ENCODE data around the gene HCN4. TPM values are rescaled to one million over a fixed set of nuclear protein-coding genes. Genes with fewer than 3 reads are reported as not detected.

The HCN4 gene
- total and polyA plus RNA-seq, 4 experiments from 2014 or later: not detected

DNA sequence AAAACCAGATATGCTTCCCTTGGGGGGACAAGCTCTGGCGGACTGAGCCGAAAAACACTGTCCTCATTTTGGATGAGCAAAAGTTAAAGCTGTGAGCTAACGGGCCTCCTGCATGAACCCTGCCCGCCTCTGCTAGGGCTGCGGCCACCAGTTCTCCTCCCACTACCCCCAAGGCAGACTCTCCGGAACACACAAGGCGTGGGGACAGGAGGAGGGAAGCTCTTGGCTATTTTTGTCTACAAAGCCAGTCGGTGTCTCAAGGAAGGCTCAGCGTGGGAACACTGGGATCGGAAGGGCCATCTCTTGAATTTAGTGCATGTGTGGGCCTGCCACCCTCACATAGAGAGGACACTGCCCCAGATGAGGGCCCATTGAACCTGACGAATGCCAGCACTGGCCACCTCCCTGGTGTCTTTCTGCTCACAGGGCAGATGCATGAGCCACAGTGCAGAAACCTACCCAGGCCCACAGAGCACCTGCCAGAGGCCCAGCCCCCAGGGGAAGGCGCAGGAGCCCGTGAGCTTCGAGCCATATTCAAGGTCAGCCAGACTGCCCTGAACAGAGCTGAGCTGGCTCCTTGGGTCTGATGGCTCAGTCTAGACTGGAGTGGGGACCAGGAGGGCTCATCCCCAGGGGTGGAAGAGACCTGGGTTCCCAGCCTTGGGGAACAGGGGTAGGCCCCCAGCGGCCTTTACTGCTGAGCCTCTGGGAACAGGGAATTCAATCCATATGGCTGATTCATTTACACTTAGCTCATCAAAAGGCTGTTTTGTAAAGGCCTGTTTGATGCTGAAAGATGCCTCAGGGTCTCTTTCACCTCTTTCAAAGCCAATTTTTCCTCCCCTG lies 38.3 kb downstream of the HCN4 start:
- intact Hi-C loops (cut with micrococcal nuclease): no loop called here
- Histone ChIP-seq H3K4me1 (ENCODE audit: insufficient read depth, low read length) (no peaks in the 10 kb centered on the region), H3K4me3 (ENCODE audit: low read length in 2 of 2) (no peak overlapping the region), H3K27ac (ENCODE audit: low read depth, low read length) (no peak overlapping the region), H3K36me3 (ENCODE audit: insufficient read depth, low read length) (no peaks in the 10 kb centered on the region), H3K9me3 (ENCODE audit: control insufficient read depth in 1 of 2, low read length in 2 of 2) (no peaks in the 10 kb centered on the region), H3K27me3 (ENCODE audit: insufficient read depth, low read length) (no peaks in the 10 kb centered on the region)
- POLR2A ChIA-PET (ENCODE audit: partially characterized antibody): no interaction called here
- no peak overlapping the region for H3K4me3 Mint-ChIP-seq
- no peak for DNase-seq
- no peaks in the 10 kb centered on the region for H3K9me3 Mint-ChIP-seq
- peak overlapping the region in 1 of 7 donors; percentile 60 for H3K27ac Mint-ChIP-seq
- CTCF ChIA-PET (ENCODE audit: partially characterized antibody): no interaction called here
- peaks cover 0 to 2% of the 10 kb centered on the region in 2 donors for H3K27me3 Mint-ChIP-seq
- peaks cover 0 to 6% (median under 1%) of the 10 kb centered on the region in 4 donors for H3K4me1 Mint-ChIP-seq
- no peaks in the 10 kb centered on the region for H3K36me3 Mint-ChIP-seq

DNA sequence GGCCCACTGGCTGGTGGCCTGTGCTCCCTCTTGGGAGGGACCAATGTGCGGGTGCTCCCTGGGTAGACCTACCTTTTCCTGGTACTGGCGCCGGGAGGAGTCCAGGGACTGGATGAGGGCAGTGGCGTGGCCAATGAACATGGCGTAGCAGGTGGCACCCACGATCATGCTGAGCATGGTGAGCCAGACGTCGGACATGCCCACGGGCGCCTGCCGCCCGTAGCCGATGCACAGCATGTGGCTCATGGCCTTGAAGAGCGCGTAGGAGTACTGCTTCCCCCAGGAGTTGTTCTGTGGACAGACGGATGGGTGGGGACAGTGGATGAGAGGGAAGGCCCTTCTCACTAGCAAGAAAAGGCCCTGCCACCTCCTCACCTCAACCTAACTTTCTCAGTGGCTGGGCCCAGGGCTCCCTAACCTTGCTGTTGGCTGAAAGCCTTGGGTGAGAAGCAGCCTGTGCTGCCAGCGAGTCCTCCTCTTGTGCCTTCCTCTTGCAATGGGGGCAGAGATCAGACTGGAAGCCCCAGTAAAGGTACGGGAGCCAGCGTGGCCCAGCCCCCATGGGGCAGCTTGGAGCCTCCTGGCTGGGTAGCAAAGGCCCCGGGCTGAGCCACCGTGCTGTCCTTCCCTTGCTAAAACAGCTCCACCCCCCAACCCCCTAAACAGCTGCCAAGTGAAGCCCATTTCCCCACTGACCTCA lies 39.1 kb downstream of the HCN4 start:
- intact Hi-C loops (cut with micrococcal nuclease): no loop called here
- Mint-ChIP-seq H3K4me3 (no peak overlapping the region), H3K9me3 (no peaks in the 10 kb centered on the region), H3K27me3 (peaks cover 2% of the 10 kb centered on the region in 2 donors), H3K4me1 (peaks cover 0 to 6% (median under 1%) of the 10 kb centered on the region in 4 donors), H3K27ac (no peak overlapping the region), H3K36me3 (no peaks in the 10 kb centered on the region)
- H3K27me3 ChIP-seq (ENCODE audit: insufficient read depth, low read length): no peaks in the 10 kb centered on the region
- no peaks in the 10 kb centered on the region for H3K4me1 ChIP-seq (ENCODE audit: insufficient read depth, low read length)
- H3K4me3 ChIP-seq (ENCODE audit: low read length in 2 of 2): no peak overlapping the region
- no peaks in the 10 kb centered on the region for H3K36me3 ChIP-seq (ENCODE audit: insufficient read depth, low read length)
- ChIA-PET POLR2A (ENCODE audit: partially characterized antibody) (no interaction called here), CTCF (ENCODE audit: partially characterized antibody) (no interaction called here)
- no peak overlapping the region for H3K27ac ChIP-seq (ENCODE audit: low read depth, low read length)
- no peaks in the 10 kb centered on the region for H3K9me3 ChIP-seq (ENCODE audit: control insufficient read depth in 1 of 2, low read length in 2 of 2)
- DNase-seq: no peak

DNA sequence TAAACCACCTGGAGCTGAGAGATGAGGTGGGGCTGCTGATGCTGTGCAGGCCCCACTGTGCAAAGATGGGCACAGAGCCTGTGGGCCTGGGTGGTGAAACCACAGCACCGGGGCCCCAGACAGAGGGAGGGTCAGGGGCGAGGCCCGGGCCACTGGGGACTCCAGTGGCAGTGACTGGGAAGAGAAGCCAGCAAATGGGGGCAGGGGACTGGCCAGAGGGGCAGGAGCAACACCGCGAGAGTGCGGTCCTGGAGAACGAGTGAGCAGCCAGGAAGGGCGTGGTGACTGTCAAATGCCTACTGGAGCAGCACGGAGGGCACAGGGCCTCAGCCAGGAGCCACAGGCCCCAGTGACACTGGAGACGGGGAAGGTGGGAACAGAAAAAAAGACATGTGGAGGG lies 39.8 kb downstream of the HCN4 start:
- no peak for DNase-seq
- CTCF ChIA-PET (ENCODE audit: partially characterized antibody): no interaction called here
- Mint-ChIP-seq H3K9me3 (no peaks in the 10 kb centered on the region), H3K36me3 (no peaks in the 10 kb centered on the region), H3K4me3 (no peak overlapping the region), H3K27ac (no peak overlapping the region), H3K4me1 (peaks cover 0 to 6% (median under 1%) of the 10 kb centered on the region in 4 donors), H3K27me3 (peaks cover 2% of the 10 kb centered on the region in 2 donors)
- H3K36me3 ChIP-seq (ENCODE audit: insufficient read depth, low read length): no peaks in the 10 kb centered on the region
- POLR2A ChIA-PET (ENCODE audit: partially characterized antibody): no interaction called here
- no peaks in the 10 kb centered on the region for H3K9me3 ChIP-seq (ENCODE audit: control insufficient read depth in 1 of 2, low read length in 2 of 2)
- no peaks in the 10 kb centered on the region for H3K4me1 ChIP-seq (ENCODE audit: insufficient read depth, low read length)
- no peak overlapping the region for H3K4me3 ChIP-seq (ENCODE audit: low read length in 2 of 2)
- intact Hi-C loops (cut with micrococcal nuclease): no loop called here
- no peaks in the 10 kb centered on the region for H3K27me3 ChIP-seq (ENCODE audit: insufficient read depth, low read length)
- H3K27ac ChIP-seq (ENCODE audit: low read depth, low read length): no peak overlapping the region

DNA sequence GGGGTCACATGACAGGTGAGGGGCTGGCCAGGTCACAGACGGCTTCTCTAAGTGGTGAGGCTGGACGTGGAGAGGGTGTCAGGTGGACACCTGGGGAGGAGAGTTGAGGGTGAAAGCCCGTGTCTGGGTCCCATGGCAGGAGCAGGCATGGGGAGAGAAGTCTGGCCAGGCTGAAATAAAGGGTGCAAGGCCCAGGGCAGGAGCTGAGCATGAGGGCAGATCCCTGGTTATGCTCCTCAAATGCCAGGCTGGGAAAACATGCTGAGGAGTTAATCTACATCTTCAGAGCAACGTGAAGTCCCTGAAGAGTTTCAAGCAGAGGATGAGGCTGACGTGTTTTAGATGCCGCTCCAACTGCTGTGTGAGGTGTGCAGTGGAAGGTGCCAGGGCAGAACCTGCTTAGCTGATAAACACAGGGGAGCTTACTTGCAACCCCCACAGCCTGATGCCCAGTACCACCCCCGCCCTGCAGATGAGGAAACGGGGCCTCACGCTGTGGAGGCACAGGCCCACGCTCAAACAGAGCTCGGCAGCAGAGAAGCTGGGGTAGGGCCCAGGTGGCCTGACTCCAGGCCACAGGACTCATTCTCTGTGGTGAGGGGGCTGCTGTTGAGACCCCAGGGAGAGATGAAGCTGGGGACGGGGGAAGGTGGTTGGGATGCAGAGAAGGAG lies 40.5 kb downstream of the HCN4 start:
- Histone ChIP-seq H3K4me3 (ENCODE audit: low read length in 2 of 2) (no peak overlapping the region), H3K9me3 (ENCODE audit: control insufficient read depth in 1 of 2, low read length in 2 of 2) (no peaks in the 10 kb centered on the region), H3K4me1 (ENCODE audit: insufficient read depth, low read length) (no peaks in the 10 kb centered on the region), H3K36me3 (ENCODE audit: insufficient read depth, low read length) (no peaks in the 10 kb centered on the region), H3K27ac (ENCODE audit: low read depth, low read length) (no peak overlapping the region), H3K27me3 (ENCODE audit: insufficient read depth, low read length) (no peaks in the 10 kb centered on the region)
- CTCF ChIA-PET (ENCODE audit: partially characterized antibody): no interaction called here
- Mint-ChIP-seq H3K4me3 (no peak overlapping the region), H3K27me3 (peaks cover 2% of the 10 kb centered on the region in 2 donors), H3K9me3 (no peaks in the 10 kb centered on the region), H3K27ac (no peak overlapping the region), H3K4me1 (peaks cover 0 to 6% (median under 1%) of the 10 kb centered on the region in 4 donors), H3K36me3 (no peaks in the 10 kb centered on the region)
- DNase-seq: no peak
- POLR2A ChIA-PET (ENCODE audit: partially characterized antibody): no interaction called here
- intact Hi-C loops (cut with micrococcal nuclease): no loop called here

DNA sequence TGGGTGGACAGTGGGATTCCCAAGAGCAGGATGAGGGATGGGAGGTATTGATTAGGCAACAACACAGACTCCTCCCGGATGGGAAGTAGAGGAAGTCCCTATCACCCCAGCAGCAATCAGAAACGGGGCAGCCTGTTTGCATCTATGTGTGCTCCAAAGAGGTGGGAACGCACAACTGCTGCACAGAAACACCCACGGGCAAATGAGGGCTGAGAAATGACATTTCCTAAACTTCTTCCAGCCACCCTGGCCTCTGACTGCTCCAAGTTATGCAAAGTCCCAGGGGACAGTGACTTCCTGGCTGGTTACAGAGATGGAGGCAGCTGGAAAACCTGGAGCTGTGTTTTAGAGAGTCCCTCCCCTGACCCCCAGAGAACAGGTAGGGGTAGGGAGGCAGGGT lies 42.6 kb downstream of the HCN4 start:
- no peak for DNase-seq
- H3K27ac Mint-ChIP-seq: no peak overlapping the region
- H3K36me3 Mint-ChIP-seq: no peaks in the 10 kb centered on the region
- CTCF ChIA-PET (ENCODE audit: partially characterized antibody): interaction anchor here (1.0 kb wide), 1 partner anchor 9 kb away, joined by 3 read pairs; no protein-coding TSS in a partner anchor
- Histone ChIP-seq H3K4me1 (ENCODE audit: insufficient read depth, low read length) (no peaks in the 10 kb centered on the region), H3K27ac (ENCODE audit: low read depth, low read length) (no peak overlapping the region), H3K27me3 (ENCODE audit: insufficient read depth, low read length) (no peaks in the 10 kb centered on the region), H3K36me3 (ENCODE audit: insufficient read depth, low read length) (no peaks in the 10 kb centered on the region), H3K9me3 (ENCODE audit: control insufficient read depth in 1 of 2, low read length in 2 of 2) (no peaks in the 10 kb centered on the region), H3K4me3 (ENCODE audit: low read length in 2 of 2) (no peak overlapping the region)
- no peak overlapping the region for H3K4me3 Mint-ChIP-seq
- POLR2A ChIA-PET (ENCODE audit: partially characterized antibody): no interaction called here
- no peaks in the 10 kb centered on the region for H3K9me3 Mint-ChIP-seq
- intact Hi-C loops (cut with micrococcal nuclease): no loop called here
- H3K4me1 Mint-ChIP-seq: peaks cover 0 to 6% (median under 1%) of the 10 kb centered on the region in 4 donors
- H3K27me3 Mint-ChIP-seq: peaks cover 2% of the 10 kb centered on the region in 2 donors

DNA sequence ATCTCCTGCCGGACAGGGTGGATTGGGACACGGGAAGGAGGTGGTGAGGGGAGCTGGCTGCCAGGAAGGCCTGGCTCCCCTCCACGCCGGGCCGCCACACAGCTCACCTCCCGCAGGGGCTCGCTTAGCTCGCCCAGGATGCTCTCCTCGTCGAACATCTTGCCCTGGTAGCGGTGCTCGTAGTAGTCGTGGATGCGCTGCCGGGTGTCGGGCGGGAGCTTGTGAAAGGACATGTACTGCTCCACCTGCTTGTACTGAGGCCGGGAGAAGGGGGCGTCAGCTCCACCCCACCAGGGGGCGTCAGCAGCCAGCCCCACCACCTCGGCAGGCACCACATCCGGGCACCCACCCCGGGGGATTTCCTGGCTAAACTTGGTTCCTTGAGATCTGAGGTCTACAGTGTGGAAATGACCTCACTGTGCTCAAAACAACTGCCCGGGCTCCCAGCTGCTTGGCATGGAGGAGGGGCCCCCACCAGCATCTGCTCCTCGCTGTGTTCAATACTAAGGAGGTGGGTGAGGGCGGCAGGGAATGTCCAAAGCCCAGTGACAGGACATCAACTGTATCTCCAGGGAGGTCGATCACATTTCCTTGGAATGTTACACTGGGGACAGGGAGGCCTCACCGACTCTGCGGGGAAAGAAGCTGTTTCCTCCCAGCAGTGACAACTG lies 43.4 kb downstream of the HCN4 start:
- Mint-ChIP-seq H3K36me3 (no peaks in the 10 kb centered on the region), H3K27me3 (peaks cover 3 to 9% of the 10 kb centered on the region in 2 donors), H3K4me3 (no peak overlapping the region), H3K4me1 (peaks cover 0 to 6% (median under 1%) of the 10 kb centered on the region in 4 donors), H3K27ac (no peak overlapping the region), H3K9me3 (no peaks in the 10 kb centered on the region)
- DNase-seq: no peak
- no peaks in the 10 kb centered on the region for H3K4me1 ChIP-seq (ENCODE audit: insufficient read depth, low read length)
- no peaks in the 10 kb centered on the region for H3K27me3 ChIP-seq (ENCODE audit: insufficient read depth, low read length)
- intact Hi-C loops (cut with micrococcal nuclease): no loop called here
- H3K4me3 ChIP-seq (ENCODE audit: low read length in 2 of 2): no peak overlapping the region
- no peaks in the 10 kb centered on the region for H3K9me3 ChIP-seq (ENCODE audit: control insufficient read depth in 1 of 2, low read length in 2 of 2)
- no peaks in the 10 kb centered on the region for H3K36me3 ChIP-seq (ENCODE audit: insufficient read depth, low read length)
- no peak overlapping the region for H3K27ac ChIP-seq (ENCODE audit: low read depth, low read length)
- POLR2A ChIA-PET (ENCODE audit: partially characterized antibody): no interaction called here
- CTCF ChIA-PET (ENCODE audit: partially characterized antibody): interaction anchor here (1.0 kb wide), 1 partner anchor 10 kb away, joined by 3 read pairs; no protein-coding TSS in a partner anchor
